Measurements from ENCODE around the gene MRPL45.
"Not testable (repeated sequence)": the region's sequence is repeated elsewhere in the genome, so short reads cannot be mapped to it uniquely, and the experiment has no call there.

MRPL45 gene
- 10.6 to 10.9 reads per million in 2 donors for total RNA-seq

- peak; percentile 95 for DNase-seq
These were observed at the start of gene MRPL45 for GRCh38 chr17:38296834-38297517. Gene MRPL45, plus strand, starts transcription at chr17:38297168. Its CDS starts 16 bp downstream, at chr17:38297184.

GRCh38 chr17:38253191-38253590, 43.8 kb upstream of the MRPL45 start:
- DNase-seq = not testable (repeated sequence)

GRCh38 chr17:38254357-38254756, 42.6 kb upstream of the MRPL45 start:
- not testable (repeated sequence) for DNase-seq

- DNase-seq = peak; percentile 77
These were observed 39.9 kb upstream of the MRPL45 start for GRCh38 chr17:38257013-38257621.

- DNase-seq = not testable (repeated sequence)
These were observed 30.9 kb upstream of the MRPL45 start for GRCh38 chr17:38265974-38266506.

GRCh38 chr17:38266571-38266970, 30.4 kb upstream of the MRPL45 start:
- not testable (repeated sequence) for DNase-seq

GRCh38 chr17:38268138-38268537, 28.8 kb upstream of the MRPL45 start:
- DNase-seq = not testable (repeated sequence)

GRCh38 chr17:38269045-38269444, 27.9 kb upstream of the MRPL45 start:
- DNase-seq = not testable (repeated sequence)

- DNase-seq = not testable (repeated sequence)
These were observed 27.4 kb upstream of the MRPL45 start for GRCh38 chr17:38269552-38269951.

- not testable (repeated sequence) for DNase-seq
These were observed 11.0 kb upstream of the MRPL45 start for GRCh38 chr17:38285994-38286393.

- not testable (repeated sequence) for DNase-seq
These were observed 10.4 kb upstream of the MRPL45 start for GRCh38 chr17:38286501-38287091.

- DNase-seq = not testable (repeated sequence)
These were observed 8.6 kb upstream of the MRPL45 start for GRCh38 chr17:38288217-38288827.

GRCh38 chr17:38289760-38290159, 7.2 kb upstream of the MRPL45 start:
- DNase-seq = not testable (repeated sequence)

GRCh38 chr17:38295602-38296365, 1.2 kb upstream of the MRPL45 start:
- not testable (repeated sequence) for DNase-seq

- DNase-seq = no peak
These were observed 18.5 kb downstream of the MRPL45 start for GRCh38 chr17:38315497-38315896.

GRCh38 chr17:38317081-38317480, 20.1 kb downstream of the MRPL45 start:
- DNase-seq = no peak

- no peak for DNase-seq
These were observed 23.5 kb downstream of the MRPL45 start for GRCh38 chr17:38320482-38320881.

- DNase-seq = no peak
These were observed 25.3 kb downstream of the MRPL45 start for GRCh38 chr17:38322156-38322779.

GRCh38 chr17:38322897-38323296, 25.9 kb downstream of the MRPL45 start:
- no peak for DNase-seq

- DNase-seq = no peak
These were observed 27.3 kb downstream of the MRPL45 start for GRCh38 chr17:38324141-38324697.

GRCh38 chr17:38324772-38325171, 27.8 kb downstream of the MRPL45 start:
- no peak for DNase-seq

Data from activated gamma-delta T cell (primary cell).